ENCODE data around the gene ARID1B.

DNA sequence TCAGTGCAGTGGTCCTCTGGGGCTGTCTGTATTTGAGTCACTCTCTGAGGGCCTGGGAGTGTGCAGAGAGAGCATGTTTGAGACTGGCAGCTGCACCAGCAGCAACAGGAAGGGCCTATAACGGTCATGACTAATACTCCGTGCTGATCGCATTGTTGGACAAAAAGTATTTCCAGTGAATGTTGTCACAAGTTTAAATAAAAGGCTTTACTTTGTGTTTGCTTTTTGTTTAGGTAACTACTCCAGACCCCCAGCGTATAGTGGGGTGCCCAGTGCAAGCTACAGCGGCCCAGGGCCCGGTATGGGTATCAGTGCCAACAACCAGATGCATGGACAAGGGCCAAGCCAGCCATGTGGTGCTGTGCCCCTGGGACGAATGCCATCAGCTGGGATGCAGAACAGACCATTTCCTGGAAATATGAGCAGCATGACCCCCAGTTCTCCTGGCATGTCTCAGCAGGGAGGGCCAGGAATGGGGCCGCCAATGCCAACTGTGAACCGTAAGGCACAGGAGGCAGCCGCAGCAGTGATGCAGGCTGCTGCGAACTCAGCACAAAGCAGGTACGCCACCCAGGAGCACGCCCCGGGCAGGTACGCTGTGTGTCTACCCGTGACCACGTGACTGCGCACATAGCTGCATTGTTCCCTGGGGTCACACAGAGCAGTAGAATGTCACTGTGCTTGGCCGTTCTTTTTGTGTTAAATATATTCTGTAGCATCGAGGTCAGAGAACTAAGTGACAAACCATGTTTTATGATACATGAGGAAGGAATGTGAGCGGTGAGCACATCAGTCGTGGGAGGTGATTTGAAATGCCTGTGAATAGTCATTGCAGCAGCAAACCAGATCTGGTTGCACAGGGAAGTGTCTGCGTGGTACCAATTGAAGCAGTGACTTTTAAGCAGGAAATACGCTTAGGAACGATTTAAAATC is 371.5 kb downstream of the ARID1B start:
- TF ChIP-seq, protein P1, sequence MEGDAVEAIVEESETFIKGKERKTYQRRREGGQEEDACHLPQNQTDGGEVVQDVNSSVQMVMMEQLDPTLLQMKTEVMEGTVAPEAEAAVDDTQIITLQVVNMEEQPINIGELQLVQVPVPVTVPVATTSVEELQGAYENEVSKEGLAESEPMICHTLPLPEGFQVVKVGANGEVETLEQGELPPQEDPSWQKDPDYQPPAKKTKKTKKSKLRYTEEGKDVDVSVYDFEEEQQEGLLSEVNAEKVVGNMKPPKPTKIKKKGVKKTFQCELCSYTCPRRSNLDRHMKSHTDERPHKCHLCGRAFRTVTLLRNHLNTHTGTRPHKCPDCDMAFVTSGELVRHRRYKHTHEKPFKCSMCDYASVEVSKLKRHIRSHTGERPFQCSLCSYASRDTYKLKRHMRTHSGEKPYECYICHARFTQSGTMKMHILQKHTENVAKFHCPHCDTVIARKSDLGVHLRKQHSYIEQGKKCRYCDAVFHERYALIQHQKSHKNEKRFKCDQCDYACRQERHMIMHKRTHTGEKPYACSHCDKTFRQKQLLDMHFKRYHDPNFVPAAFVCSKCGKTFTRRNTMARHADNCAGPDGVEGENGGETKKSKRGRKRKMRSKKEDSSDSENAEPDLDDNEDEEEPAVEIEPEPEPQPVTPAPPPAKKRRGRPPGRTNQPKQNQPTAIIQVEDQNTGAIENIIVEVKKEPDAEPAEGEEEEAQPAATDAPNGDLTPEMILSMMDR (IDR thresholded peaks at IDR 0.05; ENCODE audit: poor library complexity), result no peak
- TF ChIP-seq EZH2 (IDR thresholded peaks at IDR 0.05; ENCODE audit: borderline replicate concordance) (no peak), EZH2phosphoT487 (IDR thresholded peaks at IDR 0.05; ENCODE audit: low read depth, severe bottlenecking, unreplicated experiment) (no peak)
